ENCODE results near the gene RAPGEF3. TPM values are rescaled to one million over a fixed set of nuclear protein-coding genes. Genes with fewer than 3 reads are reported as not detected.

RAPGEF3 gene
- total RNA-seq, 1 donor from 2014 or later, result 13.5 TPM

DNA sequence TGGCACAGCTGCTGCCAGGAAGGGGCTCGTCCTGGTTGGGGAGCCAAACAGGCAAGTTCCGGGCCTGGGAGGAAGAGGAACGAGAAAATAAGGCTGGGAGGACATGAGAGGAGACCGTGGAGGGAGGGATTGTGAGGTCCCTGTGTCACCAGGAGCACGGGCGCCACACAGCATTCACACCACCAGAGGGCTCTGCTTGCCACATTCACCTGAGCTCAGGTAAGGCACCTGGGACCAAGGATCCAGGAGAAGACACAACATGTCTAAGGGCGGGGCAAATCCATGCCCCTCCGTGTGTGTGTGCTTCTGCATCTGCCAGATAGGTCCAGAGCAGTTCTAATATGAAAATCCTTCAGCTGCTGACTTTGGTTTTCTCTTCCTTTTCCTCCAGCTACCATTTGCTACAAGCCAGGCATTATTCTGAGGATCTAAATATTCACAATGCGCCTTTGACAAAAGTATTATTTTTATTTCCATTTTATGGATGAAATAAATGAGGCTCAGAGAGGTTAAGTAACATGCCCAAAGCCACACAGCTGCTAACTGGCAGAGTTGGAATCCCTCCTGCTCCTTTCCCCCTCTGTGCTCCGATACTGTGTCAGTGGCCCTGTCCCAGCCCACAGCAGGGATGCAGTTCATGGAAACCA is 14.6 kb downstream of the RAPGEF3 start:
- peak in 1 of 2 donors; percentile 35 for DNase-seq (ENCODE audit: low read depth in 2 of 2)

DNA sequence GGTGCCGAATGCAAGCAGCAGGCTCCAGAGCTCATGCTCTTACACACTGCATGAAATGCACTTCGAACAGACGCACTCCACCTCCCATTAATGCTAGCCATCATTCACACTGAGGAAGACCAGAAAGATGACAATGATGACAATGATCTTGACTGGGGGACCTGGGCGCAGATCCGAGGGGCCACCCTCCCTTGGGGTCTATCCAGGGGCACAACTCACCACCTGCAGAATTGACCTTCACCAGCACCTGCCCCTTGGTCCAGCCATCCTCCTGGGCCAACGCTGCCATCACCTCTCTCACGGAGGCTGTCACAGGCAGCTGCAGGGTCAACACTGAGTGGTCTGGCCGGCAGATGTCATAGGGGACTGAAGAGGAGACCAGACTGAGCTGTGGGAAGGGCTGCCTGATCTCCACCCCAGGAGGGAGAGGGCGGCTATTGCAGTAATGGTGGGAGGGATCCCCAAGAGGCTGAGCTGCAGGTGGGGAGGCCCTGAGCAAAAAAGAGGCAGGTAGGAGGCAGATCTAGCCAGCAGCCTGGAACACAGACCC is 15.3 kb downstream of the RAPGEF3 start:
- no peak for DNase-seq (ENCODE audit: low read depth in 2 of 2)

DNA sequence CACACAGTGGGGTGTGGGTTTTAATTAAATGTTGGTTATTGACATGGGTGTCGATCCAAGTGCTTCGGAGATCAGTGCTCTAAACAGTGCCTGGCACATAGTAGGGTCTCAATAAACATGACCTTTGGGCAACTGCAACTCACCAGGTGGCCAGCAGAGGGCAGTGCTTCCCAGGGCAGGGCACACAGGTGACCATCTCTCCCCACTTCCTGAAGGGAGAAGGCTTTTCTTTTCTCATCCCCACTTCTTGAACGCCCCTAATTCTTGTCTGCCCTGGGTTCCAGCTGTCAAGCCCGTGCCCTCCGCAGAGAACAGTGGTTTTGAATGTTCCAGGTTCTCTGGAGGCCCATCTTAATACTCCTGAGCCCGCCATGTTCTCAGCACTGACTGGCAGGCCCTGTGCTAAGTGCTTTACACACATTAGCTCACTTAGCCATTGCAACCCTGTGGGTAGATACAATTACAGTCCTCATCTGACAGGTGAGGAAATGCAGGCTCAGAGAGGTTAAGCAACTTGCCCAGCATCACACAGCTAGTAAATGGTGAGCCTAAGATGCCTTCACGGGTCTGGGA is 16.3 kb downstream of the RAPGEF3 start:
- peak; percentile 25 to 54 for DNase-seq (ENCODE audit: low read depth in 2 of 2)

DNA sequence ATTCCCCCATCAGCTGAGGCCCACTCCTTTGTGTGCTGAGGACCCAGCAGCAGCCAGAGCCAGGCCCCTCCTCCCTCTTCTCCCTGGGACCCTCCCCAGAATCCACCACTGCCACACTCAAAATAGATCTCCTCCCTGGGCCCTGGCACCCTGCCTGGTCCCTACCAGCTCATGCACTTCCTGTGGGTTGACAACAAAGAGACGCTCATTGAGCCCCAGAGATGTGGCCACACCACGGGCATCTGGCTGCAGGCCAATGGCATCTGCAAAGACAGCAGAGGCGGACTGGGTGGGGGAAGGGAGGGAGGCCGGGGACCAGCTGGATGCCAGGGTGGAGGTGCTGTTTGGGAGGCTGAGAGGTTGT is 17.4 kb downstream of the RAPGEF3 start:
- peak in 1 of 2 donors; percentile 53 for DNase-seq (ENCODE audit: low read depth in 2 of 2)

DNA sequence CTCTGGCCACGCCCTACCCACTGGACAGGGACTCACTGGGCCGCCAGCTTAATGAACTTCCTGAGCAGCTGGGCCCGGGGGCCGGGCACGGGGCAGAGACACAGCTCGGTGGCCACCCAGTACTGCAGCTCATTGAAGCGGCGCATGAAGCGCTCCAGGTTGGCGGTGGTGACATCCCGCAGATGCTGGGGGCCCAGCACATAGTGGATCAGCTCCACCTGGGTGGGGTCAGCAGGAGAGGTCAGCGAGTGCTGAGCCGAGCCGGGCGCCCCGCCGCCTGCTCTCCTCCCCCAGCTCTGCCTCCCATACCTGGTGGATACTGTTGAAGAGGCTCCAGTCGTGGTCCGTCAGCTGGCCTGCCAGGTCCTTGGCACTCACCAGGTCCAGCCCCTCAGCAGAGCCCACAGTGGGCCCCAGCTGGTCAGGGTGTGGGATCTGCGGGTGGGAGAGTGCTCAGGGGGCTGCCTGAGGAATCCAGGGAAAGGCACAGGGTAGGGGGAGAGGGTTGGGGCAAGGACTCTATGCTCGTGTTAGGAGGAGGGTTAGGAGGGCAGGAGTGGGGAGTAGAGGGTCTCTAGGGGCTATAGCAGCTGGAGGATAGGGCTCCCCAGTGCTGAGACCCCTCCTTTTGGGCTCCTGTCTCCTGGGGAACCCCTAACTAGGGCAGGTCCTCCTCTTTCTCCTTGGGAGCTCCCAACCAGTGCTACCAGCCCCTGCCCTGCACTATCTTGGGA is 17.9 kb downstream of the RAPGEF3 start:
- peak in 1 of 2 donors; percentile 24 for DNase-seq (ENCODE audit: low read depth in 2 of 2)

DNA sequence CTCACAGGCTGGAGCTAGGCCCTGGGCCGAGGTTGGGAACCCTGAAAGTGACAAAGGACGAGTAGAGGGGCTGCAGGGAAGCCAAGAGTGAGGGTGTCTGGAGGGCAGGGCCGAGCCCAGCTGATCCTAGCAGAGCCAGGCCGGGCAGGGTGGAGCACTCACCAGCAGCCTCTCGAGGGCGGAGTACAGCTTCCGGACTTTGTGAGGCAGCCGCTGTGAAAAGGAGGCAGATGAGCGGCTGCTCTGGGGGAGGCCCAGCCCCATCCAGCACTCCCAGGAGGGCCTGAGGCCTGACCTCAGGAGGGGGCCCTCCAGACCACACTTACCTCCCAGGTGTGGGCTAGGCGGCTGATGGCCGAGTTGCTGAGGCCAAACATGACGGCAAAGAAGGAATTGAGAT is 18.7 kb downstream of the RAPGEF3 start:
- DNase-seq (ENCODE audit: low read depth in 2 of 2), result peak in 1 of 2 donors; percentile 33

DNA sequence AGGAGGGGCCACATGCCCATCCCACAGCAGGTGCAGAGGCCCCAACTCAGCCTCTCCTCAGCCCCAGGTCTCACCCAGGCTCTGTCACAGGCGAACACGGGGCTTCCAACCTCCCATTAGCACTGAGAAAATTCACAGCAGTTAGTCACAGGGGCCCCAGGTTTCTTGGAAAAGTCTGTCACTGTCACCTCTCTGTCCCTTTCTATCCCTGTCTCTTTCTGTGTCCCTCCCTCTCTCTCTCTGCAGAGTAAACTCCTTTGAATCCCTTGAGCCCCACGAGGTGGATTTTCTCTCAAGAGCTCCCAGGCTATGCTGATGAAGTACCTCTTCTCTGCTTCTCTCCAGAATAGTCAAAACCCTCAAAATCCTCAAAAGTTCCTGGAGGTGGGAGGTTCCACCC is 19.4 kb downstream of the RAPGEF3 start:
- no peak for DNase-seq (ENCODE audit: low read depth in 2 of 2)

DNA sequence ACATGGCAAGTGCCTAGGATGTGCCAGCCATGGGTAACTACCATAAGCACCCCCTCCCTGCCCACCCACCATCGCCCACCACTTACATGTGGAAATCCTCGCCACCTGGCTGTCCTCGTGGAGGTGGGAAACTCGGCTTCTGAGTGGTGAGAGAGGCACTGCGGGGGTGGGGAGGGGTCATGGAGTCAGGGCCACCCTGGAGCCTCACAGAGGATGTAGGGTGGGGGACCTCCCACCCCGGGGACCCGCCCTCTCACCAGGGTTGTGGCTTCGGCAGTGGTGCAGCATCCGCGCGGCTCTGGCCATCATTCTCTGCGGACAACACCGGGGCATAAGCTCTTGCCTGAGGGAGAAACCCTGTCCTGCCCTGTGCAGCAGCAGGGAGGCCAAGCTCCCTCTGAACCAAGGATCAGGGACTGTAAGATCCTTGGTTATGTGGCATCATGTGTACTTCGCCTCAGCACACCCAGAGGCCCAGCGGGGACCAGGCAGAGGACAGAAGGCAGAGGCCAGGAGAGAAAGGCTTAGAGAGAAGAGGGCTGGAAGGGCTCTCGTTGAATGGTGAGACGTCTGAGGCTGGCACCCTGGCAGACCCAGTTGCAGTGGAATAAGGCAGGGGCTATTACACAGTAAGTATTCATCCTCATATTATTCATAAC is 20.6 kb downstream of the RAPGEF3 start:
- no peak for DNase-seq (ENCODE audit: low read depth in 2 of 2)

DNA sequence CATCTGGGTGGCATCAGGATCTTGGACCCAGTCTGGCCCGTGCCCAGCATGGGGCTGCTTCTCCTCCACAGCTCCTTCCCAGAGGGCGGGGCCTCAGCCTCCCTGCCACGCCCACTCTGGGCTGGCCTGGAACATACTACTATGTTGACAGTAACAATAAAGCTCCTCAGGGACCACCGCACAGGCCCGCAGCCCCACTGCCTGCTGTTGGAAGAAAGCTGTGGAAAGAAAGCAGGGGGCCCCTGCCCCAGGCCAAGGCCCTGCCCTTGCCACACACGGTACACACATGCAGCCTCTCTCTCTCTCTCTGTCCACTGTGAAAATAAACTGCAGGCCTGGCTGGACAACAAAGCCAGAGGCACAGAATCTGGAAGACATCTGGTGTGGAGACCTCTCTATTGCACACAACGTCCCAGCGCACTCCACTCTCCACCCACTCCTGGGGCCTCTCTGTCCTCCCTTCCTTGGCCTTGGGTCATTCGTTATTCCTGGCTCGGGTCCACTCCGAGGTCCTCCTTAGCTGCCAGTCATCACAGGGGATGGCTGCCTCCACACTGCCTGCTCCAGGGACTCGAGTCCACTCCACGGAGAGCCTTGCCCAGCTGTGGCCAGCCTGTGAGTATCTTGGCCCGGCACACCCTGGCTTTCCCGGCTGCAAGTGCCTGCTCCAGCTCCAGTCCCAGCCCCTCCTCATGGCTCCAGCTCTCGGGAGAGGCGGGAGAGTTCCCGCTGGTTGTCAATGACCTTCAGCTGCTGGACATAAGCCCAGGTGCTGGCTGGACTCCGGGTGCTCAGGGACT is 21.6 kb downstream of the RAPGEF3 start:
- DNase-seq (ENCODE audit: low read depth in 2 of 2), result no peak

DNA sequence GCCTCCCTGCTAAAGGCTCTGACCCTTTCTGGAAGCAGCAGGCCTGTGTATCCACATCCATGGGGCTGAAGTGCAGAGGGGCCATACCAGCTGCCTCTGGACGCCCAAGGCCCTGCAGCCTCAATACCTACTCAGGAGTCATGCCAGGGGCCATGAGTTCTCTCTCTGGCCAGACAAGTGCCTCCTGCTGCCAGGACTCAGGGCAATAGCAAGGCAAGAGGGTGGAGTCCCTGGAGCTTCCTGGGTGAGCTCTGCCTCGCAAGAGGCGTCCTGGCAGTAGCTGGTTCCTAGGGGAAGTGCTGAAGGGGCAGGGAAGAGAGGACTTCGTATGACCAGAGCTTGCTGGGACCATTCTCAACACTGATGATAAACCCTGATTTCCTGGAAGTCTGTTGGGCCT is 22.5 kb downstream of the RAPGEF3 start:
- DNase-seq (ENCODE audit: low read depth in 2 of 2), result no peak

DNA sequence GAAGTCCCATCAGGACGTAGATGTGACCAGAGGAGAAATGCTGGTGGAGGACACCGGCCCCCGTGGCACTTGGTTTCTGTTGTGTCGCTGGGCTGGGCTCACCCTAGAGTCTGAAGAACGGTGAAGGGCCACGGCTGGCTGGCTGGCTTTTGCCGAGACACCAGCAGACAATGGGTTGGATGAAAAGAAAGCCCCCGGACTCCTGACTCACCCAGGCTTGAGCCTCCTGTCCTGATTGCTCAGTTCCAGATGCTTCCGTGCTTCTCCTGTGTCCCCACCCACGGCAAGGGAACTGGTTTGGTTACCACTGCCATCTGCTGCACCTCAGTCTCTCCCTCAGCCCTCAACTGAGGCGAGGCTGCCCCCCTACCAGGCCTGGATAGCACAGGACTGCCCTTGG is 23.0 kb downstream of the RAPGEF3 start:
- no peak for DNase-seq (ENCODE audit: low read depth in 2 of 2)

DNA sequence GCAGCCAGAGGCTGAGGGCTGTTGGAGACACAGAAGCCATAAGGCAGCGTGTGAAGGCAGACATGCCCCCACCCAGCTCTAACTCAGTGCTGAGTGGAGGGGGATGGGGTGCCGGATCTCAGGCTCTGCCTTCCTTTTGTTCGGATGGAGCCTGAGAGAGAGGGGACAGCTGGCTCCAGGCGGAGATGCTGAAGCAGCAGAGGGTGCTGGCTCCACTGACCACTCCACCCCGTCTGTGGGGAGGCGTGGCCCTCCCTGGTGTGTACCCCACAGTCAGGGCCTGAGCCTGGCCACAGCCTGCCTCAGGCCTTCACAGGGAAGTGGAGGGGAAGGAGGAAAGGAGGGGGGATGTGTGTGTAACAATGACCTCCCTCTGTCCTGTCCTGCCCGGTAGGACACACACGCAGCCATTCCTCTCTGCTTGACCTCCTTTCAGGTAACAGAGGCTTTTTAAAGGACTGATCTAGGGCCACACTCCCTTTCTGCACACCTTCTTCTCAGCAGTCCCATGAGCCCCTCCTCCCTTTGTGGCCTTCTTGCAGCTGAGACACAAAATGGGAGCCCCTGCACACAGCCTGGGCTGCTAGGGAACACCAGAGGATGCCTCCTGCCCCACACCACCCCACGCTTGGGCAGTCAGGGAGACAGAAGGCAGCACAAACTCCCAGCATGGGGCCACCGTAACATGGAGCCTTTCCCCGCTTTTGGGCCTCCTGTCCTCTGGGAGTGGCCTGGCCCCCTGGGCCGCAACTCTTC is 23.8 kb downstream of the RAPGEF3 start:
- no peak for DNase-seq (ENCODE audit: low read depth in 2 of 2)

DNA sequence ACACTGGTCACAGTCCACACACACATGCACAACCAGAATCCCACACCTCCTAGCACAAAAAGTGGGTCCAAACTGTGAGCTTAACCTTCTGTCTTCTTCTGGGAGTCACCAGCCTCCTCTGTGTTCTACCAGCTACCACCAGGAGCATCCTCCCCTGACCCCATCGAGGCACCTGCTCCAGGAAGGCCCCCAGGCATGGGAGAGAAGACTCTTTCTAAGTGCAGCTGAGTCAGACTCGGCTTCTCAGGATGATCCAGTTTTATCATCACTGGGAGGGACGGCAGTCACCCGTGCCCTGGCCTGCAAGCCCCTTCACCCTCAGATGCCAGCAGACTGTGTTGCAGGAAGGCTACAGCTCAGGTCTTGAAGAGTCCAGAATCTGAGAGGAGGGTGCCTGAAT is 25.5 kb downstream of the RAPGEF3 start:
- DNase-seq (ENCODE audit: low read depth in 2 of 2), result no peak

DNA sequence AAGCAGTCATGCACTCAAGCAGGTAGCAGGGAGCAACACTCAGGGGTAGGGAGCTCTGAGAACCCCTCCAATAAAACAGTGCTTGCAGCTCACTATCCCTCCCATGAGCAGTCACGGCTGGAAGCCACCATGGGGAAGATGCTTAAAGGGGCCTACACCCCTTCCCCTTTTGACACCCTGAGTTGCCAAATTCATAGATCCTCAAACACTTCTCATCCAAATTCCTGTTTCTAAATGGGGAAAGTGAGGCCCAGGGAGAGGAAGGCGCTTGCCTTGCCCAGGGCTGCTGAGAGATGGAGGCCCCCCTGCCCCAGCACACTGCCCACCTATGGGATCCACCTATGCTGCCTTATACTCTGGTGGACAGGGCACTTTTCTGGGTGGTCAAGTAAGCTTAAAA is 26.2 kb downstream of the RAPGEF3 start:
- DNase-seq (ENCODE audit: low read depth in 2 of 2), result no peak

DNA sequence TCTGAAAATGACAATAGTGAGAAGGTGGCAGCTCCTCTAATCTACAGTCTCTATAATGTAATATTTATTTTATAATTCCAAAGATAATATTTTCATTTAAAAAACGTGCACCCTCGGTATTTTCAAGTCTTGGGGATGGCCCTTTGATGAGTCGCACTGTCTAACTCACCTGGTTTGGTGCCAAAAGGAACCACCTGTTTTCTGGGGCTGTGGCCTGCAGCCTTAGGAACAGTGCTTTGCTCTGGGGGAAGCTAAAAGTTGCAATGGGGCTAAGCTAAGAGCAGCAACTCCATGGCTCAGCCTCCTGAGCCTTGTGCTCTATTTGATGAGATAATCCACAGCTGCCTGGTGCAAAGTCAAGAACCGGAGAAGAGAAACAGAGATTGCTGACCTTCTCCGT is 27.0 kb downstream of the RAPGEF3 start:
- no peak for DNase-seq (ENCODE audit: low read depth in 2 of 2)

DNA sequence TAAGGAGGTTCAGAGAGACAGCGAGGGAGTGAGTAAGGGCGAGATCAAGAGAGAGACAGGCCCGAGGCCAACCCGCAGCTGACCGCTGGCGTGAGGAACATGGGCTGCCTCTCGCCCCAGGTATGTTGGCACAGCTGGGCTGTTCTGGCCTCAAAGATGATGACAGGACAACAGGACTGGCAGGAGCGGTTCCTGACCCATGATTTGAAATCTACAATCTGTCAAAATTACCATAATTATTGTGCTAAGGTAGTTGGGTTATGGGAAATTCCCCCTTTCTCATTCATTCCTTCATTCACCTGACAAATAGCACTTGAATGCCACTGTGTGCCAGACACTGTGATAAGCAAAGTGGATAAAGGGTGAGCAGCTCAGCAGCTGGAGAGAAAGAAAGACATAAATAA is 28.3 kb downstream of the RAPGEF3 start:
- no peak for DNase-seq (ENCODE audit: low read depth in 2 of 2)

DNA sequence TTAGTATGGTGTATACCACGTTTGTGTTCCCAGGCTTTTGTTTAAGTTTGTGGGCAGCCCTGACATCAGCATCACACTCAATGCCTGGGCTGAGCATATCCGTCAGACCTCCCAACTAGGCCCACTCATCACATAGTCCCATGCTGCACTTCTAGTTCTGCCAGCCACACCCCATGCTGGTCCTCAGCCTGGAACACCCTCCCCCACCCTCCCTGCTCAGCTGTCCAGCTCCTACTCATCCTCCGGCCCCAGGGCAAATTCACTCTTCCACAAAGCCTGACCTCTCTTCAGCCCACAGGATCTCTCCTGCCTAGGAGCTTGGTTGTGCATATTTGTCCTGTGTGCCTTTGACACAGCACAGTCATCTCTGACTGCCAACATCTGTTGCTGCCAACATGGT is 29.4 kb downstream of the RAPGEF3 start:
- DNase-seq (ENCODE audit: low read depth in 2 of 2), result no peak

DNA sequence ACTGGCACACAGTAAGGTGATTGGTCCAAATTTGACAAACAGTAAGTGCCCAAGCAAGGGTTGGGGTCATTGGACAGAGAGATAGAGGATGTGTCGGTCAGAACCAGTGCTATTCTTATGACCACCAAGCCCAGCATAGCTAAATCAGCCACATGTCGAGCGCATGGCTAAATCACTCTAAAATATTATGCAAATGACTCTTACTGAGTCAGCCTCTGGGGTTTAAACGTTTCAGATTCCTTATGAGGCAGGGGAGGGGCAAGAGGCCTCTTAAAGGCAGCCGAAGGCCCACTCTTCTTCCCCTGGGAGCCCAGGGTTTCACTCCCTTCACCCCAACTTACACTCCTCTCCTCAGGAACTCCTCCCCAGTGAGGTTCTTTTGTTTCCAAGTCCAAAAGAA is 32.8 kb downstream of the RAPGEF3 start:
- no peak for DNase-seq (ENCODE audit: low read depth in 2 of 2)

DNA sequence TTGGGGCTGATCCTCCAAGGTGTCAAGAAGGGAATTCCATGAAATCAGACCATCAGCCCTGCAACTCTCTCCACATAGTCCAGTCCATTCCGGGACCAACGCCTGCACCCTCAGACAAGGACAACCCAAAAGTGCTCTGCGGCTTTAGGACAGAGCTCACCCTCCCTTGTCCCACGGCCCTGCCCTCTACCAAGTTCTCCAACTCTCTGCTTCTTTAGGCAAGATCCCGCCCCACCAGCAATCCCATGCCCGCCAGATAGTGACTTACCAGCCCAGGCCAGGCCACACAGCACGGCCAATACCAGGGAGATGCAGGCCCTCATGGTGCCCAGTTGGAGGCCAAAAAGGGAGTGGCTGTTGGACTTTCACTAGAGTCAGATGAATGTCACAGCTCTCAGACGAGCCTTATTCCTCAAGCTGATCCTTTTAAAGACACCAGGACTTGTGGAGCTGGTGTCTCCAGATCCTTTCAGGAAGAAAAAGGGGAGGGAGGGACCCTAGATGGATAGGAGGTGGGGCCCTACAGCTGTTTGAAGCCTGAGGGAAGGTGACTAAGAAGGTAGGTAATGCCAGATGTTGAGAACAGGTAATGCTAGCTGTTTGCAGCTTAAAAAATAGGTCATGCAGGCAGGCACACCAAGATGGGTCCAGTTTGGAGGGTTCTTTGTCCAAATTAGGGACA is 33.4 kb downstream of the RAPGEF3 start, which contains the start of gene ENDOU:
Gene ENDOU (minus strand): TSS at position 400 of the 682 bp plus-strand sequence. CDS start 77 bp downstream, at position 323.
- DNase-seq (ENCODE audit: low read depth in 2 of 2), result no peak

Data from dermis microvascular lymphatic vessel endothelial cell (primary cell).